Fibroblast of lung (primary cell): ENCODE data around the gene ZSCAN30.

Experiments used
- CTCF ChIP-seq, 2 donors: IDR thresholded peaks in 1 of 2; conservative IDR thresholded peaks in 1 of 2; 1 replicate in 1 of 2; 2 replicates in 1 of 2; pipeline ENCODE4 v1.5.1; 2011 to 2012; ENCODE audit warnings: low read length in 2 of 2, control low read depth in 1 of 2, inconsistent platforms in 1 of 2, low read depth in 1 of 2, mild to moderate bottlenecking in 1 of 2
- EZH2 ChIP-seq: IDR thresholded peaks from 2 replicates; pipeline ENCODE4 v1.5.1; 2012; ENCODE audit warnings: low read length, control low read depth, mild to moderate bottlenecking; ENCODE audit errors: missing control alignments

GRCh38 chr18:35278085-35278484, 11.9 kb downstream of the ZSCAN30 start:
- no peak for TF ChIP-seq EZH2
- no peak for TF ChIP-seq CTCF (conservative IDR thresholded peaks at IDR 0.05 in 1 of 2, IDR thresholded peaks at IDR 0.05 in 1 of 2; ENCODE audit: low read depth in 1 of 2, low read length in 2 of 2)
